VCaP (cell line): ENCODE results near the gene TUBB1.
A peak's percentile ranks its signal among the peaks of the same experiment; 100 is the strongest.
"Not testable (repeated sequence)": the region's sequence is repeated elsewhere in the genome, so short reads cannot be mapped to it uniquely, and the experiment has no call there.

Source experiments
- H3K27ac ChIP-seq: fragments of 450-650 bp; 2 replicates; pipeline ENCODE4 v1.5.1; 2017
- TF ChIP-seq, protein P1 (sequence below): fragments of 450-650 bp; conservative IDR thresholded peaks from 2 replicates; pipeline ENCODE4 v1.5.1; 2017; ENCODE audit warnings: mild to moderate bottlenecking, moderate library complexity

The TUBB1 gene

DNA sequence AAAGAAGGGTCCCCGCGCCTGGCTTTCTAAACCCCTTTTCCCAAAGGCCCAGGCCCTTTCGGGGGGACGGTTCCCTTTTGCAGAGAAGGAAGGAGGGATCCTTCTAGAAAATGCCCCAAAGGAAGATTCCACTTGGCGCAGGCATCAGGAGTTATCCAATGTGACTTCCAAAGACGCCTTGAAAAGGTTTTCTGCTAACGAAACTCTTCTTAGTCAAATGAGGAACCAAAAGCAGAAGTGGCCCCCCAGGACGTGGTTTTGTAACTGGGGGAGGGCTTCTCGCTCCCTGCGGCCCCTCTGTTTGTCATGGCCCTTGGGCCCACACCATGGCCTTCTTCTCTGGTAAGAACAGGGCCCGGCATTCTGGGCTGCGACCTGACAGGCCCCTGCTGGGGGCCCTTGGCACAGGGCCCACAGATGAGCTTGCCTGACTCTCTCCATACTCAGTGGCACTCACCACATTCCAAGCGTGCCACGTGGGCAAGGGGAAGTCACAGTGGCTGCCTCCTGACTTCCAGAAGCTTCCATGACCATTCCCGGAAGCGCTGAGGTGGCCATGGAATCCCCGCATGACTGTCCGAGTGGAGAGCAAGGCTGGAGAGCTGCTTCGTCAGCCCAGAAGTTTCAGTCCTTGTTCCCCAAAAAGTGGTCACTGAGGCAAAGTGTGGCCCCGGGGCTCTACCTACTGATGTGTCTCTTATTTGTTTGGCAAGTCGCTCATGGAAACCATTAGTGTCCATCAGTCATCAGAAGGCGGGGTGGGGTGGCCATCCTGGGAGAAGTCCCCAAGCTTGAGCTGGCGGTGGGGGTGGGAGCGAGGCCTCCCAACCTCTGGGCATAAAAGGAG is 11.3 kb upstream of the TUBB1 start:
- H3K27ac ChIP-seq: peak overlapping the region; percentile 90; the same call in 1 of the 2 replicates

DNA sequence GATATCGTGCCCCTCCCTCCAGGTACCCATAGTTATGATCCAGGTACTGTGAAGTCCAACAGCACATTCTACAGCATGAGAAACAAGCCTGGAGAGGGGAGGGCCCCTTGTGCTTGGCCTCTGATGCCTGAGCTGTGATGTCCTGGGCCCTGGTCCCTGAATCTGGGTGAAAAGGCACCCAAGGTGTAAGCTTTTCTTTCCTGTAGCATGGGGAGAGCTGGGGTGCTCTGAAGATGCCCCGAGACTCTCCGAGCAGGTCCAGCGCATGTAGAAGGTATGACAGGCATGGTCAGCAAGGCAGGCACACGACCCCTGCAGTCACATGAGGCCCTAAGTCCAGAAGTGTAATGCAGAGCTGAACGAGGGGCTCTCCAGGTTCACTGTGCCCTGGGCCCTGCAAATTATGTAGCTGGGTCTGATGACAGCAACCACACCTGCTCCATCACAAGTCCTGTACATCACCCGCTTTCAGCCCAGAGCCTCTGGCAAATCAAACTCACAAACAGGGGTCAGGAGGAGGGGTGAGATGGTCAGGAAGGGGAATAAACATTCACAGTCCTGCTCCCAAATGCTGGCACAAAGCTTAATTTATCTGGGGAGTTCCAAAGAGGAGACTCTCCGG is 10.4 kb upstream of the TUBB1 start:
- TF ChIP-seq, protein P1, sequence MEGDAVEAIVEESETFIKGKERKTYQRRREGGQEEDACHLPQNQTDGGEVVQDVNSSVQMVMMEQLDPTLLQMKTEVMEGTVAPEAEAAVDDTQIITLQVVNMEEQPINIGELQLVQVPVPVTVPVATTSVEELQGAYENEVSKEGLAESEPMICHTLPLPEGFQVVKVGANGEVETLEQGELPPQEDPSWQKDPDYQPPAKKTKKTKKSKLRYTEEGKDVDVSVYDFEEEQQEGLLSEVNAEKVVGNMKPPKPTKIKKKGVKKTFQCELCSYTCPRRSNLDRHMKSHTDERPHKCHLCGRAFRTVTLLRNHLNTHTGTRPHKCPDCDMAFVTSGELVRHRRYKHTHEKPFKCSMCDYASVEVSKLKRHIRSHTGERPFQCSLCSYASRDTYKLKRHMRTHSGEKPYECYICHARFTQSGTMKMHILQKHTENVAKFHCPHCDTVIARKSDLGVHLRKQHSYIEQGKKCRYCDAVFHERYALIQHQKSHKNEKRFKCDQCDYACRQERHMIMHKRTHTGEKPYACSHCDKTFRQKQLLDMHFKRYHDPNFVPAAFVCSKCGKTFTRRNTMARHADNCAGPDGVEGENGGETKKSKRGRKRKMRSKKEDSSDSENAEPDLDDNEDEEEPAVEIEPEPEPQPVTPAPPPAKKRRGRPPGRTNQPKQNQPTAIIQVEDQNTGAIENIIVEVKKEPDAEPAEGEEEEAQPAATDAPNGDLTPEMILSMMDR: no peak
- no peak overlapping the region for H3K27ac ChIP-seq

More for the DNA sequence above, 11.3 kb upstream of the TUBB1 start:
- TF ChIP-seq, protein P1: no peak

DNA sequence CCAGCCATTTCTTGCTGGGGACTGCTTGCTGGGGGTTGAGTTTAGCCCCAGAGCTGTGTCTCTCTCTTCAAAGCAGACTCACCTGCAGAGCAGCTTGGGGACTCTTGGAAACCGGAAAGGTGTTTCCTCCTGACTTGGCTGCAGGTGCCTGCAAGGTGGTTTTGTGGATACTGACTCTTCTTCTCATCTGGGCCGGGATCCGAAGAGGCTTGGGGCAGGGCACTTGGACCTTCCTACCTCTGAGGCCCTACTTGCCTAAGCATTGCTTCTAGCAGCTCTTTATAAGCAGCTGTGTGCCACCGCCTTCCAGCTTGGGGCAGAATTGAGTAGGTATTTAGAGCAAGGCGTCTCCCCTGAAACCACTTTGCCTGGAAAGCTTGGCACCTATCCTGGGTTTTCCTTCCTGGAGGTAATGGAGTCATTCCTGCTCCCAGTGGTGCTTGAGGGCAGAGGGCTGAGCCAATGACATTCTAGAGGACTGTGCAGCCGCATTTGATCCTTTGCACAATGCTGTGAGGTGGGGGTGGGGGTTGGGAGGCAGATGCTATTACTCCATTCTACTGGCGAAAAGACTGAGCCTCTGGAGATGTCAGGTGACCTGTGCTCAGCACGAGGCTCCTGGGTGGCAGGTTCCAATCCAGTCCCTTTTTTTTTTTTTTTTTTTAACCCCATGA is 8.8 kb upstream of the TUBB1 start:
- TF ChIP-seq, protein P1: no peak
- H3K27ac ChIP-seq: no peak overlapping the region

DNA sequence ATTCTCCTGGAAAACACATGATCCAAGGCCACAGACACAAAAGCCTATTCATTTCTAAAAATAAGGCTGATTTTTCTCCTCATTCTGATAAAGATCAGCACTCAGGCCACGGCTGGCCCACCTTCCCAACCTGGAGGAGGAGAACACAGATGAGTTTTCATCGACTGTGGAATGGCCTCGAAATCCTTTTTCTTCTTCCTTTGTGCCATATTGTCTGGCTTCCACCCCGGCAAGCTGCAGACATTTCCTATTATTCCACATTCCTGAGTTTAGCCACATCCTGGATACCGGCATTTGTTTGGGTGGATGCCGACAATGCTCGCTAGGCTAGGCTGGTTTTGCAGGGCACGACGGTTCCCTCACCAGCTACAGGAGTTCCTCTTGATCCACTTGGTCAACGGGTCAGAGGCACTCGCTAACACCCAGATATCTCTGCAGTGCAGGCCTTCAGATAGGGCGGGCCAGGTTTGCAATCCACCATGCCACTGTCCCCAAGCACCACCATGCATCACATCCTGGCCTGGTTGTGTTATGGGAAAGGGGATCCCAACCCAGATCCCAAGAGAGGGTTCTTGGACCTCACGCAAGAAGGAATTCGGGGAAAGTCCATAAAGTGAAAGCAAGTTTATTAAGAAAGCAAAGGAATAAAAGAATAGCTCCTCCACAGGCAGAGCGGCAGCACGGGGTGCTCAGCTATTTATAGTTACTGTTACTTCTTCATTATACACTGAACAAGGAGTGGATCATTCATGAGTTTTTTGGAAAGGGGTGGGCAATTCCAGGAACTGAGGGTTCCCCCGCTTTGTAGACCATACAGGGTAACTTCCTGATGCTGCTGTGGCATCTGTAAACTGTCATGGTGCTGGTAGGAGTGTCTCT is 8.0 kb upstream of the TUBB1 start:
- TF ChIP-seq, protein P1: no peak
- no peak overlapping the region for H3K27ac ChIP-seq

DNA sequence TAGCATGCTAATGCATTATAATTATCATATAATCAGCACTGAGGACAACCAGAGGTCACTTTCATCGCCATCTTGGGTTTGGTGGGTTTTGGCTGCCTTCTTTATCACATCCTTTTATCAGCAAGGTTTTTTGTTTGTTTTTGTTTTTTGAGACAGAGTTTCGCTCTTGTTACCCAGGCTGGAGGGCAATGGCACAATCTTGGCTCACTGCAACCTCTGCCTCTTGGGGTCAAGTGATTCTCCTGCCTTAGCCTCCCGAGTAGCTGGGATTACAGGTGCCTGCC is 7.4 kb upstream of the TUBB1 start:
- H3K27ac ChIP-seq: not testable (repeated sequence)

DNA sequence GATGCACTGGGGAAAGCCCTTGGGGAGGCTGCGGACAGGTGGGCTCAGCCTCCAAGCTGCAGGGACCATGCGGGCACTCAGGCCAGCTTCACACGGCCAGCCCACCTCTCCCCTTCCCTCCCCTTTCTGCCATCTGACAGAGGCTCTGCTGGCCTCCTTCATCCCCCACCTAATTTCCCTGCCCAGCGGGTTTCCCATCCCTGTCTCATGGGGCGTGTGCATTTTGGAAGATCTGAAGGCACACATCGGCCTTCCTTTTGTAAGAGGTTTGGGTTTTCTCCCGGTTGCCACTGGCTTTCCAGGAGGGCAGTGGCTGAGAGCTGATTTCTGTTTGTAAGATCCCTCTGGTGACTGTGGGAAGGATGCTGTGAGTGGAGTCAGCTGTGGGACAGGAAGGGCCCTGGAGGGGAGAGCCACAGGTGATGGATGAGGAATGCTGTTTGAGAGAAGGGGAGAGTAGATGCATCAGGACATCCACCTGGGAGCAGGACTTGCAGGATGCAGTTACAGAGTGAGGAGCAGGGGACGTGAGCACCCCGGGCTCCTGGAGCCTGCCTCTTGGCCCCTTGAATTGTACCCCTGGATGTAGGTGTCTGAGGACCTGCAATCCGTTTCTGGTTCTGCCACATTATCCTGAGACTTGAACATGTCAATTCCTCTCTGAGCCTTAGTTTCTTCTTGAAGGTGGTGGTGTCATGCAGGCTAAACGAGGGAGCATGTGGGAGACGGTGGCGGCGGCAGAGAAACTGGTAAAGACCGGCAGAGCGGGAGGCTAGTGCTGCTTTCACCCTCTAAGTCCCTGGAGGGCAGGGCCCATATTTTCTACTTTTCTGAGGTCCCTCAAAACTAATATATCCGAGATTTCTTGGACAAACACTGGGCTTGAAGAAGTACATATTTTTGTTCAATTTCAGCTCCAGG is 5.9 kb upstream of the TUBB1 start:
- TF ChIP-seq, protein P1: no peak
- H3K27ac ChIP-seq: no peak overlapping the region
